Activated CD4-positive, alpha-beta T cell treated with anti-CD3 and anti-CD28 coated beads, Interleukin-2, amount 10 ng/mL, durations not matched to agents 7 days and 5 days (primary cell): ENCODE measurements around the gene FAM151A. TPM values are rescaled to one million over a fixed set of nuclear protein-coding genes. Genes with fewer than 3 reads are reported as not detected.

Source experiments
- CTCF ChIA-PET: fragments of 350-600 bp; sonication (Branson Sonifier 250); formaldehyde crosslinking; loops from one replicate; lab custom pipeline; 2021; ENCODE audit warnings: antibody characterized with exemption; lab: Charles Lee
- POLR2A ChIA-PET: fragments of 350-600 bp; sonication (Branson Sonifier 250); formaldehyde crosslinking; loops from one replicate; lab custom pipeline; 2021; ENCODE audit warnings: antibody characterized with exemption; lab: Charles Lee
- DNase-seq: peaks from one replicate; pipeline ENCODE4 v3.0.0-alpha.2; 2020
- H3K27ac Mint-ChIP-seq: one replicate; pipeline ENCODE4 v1.8.0; 2021; ENCODE audit warnings: mild to moderate bottlenecking, moderate library complexity, mixed read lengths
- H3K27me3 Mint-ChIP-seq: one replicate; pipeline ENCODE4 v1.8.0; 2021; ENCODE audit warnings: mixed read lengths
- H3K36me3 Mint-ChIP-seq: one replicate; pipeline ENCODE4 v1.8.0; 2021; ENCODE audit warnings: low read depth, mixed read lengths
- H3K4me1 Mint-ChIP-seq: one replicate; pipeline ENCODE4 v1.8.0; 2021; ENCODE audit warnings: mixed read lengths
- H3K4me3 Mint-ChIP-seq: one replicate; pipeline ENCODE4 v1.8.0; 2021; ENCODE audit warnings: mild to moderate bottlenecking, moderate library complexity, mixed read lengths
- H3K9me3 Mint-ChIP-seq: one replicate; pipeline ENCODE4 v1.8.0; 2021; ENCODE audit warnings: mixed read lengths
- total RNA-seq, 2 experiments: library from RNA; stranded (reverse); gene quantifications; one replicate each; pipeline ENCODE4 v1.2.3, GENCODE V29; 2021

Gene FAM151A
- total RNA-seq, 2 experiments from 2014 or later = not detected

DNA sequence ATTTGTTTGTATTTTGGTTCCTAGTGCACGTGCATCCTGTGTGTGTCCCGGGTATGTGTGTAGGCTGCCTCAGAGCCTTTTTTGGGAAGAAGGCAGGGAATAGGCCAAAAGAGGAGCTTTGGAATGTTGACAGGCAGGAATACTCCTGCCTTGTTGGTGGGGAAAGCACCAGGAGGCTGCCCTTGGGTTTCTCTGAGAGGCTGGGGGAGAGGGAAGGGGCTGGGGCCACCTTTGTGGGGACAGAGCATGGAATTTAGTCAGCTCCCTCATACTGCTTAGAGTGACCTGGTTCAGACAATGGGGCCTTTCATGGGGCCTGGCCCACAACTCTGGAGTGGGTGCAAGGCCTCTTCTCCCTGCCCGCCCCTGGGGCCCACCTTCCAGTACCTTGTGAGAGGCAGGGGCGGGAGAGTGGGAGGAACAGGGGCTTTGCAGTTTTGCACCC is 44.0 kb downstream of the FAM151A start:
- ChIA-PET POLR2A (no interaction called here), CTCF (no interaction called here)
- Mint-ChIP-seq H3K9me3 (no peaks in the 10 kb centered on the region), H3K4me3 (no peak overlapping the region), H3K27ac (no peak overlapping the region), H3K36me3 (no peaks in the 10 kb centered on the region), H3K4me1 (no peaks in the 10 kb centered on the region), H3K27me3 (no peaks in the 10 kb centered on the region)
- DNase-seq = no peak

DNA sequence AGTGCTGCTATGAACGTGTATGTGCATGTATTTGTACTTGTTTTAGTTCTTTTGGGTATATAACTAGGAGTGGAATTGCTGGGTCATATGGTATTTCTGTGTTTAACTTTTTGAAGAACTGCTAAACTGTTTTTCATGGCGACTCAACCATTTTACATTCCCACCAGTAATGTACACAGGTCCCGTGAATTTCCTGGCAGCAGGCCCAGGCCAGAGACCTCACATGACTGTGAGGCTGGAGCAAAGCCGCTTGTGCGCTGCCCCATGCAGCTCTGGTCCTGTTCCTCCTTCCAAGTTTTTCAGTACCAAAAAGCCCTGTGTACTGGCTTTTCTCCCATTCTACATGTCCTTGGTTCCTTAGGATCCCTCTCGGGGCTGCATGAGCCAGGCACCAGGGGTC is 45.7 kb downstream of the FAM151A start:
- H3K4me3 Mint-ChIP-seq = no peak overlapping the region
- H3K27me3 Mint-ChIP-seq = no peaks in the 10 kb centered on the region
- ChIA-PET POLR2A (no interaction called here), CTCF (interaction anchor here (0.6 to 0.9 kb wide), 2 partner anchors 17 to 398 kb away, joined by 3 read pairs; no protein-coding TSS in a partner anchor)
- no peak overlapping the region for H3K27ac Mint-ChIP-seq
- no peaks in the 10 kb centered on the region for H3K4me1 Mint-ChIP-seq
- no peak for DNase-seq
- H3K9me3 Mint-ChIP-seq = no peaks in the 10 kb centered on the region
- no peaks in the 10 kb centered on the region for H3K36me3 Mint-ChIP-seq

DNA sequence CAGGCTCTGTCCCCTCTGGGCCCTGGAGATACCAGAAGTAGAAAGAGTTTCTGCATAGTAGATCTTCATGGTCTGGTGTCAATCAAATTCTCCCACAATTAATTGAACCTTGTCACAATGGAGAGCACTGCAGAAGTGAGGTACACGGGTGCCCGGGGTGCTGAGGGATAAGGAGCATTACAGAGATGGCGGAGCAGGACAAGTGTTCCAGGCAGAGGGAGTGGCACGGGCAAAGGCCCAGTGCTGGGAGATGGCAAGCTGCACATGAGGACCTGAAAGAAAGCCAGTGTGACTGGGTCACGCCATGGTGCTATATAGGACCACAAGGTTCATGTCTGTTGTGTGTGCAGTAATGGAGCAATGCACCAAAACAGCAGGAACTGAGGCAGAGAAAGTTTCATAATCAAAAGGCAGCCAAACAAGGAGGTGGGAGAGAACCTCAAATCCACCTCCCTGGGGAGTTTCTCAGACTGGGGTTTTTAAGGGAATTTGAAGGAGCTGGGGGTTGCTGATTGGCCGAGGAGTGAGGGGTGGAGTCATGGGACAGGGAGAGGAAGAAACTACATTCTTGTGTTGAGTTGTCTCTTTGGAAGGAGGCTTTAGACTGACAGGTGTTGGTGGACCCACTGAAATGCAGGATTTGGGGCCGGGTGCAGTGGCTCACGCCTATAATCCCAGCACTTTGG is 47.6 kb downstream of the FAM151A start:
- H3K4me1 Mint-ChIP-seq = peaks cover 7% of the 10 kb centered on the region
- no peaks in the 10 kb centered on the region for H3K27me3 Mint-ChIP-seq
- H3K27ac Mint-ChIP-seq = no peak overlapping the region
- no peaks in the 10 kb centered on the region for H3K9me3 Mint-ChIP-seq
- no peak overlapping the region for H3K4me3 Mint-ChIP-seq
- DNase-seq = no peak
- POLR2A ChIA-PET = interaction anchor here (0.7 kb wide), 1 partner anchor 497 kb away, joined by 5 read pairs; no protein-coding TSS in a partner anchor
- CTCF ChIA-PET = no interaction called here
- no peaks in the 10 kb centered on the region for H3K36me3 Mint-ChIP-seq

DNA sequence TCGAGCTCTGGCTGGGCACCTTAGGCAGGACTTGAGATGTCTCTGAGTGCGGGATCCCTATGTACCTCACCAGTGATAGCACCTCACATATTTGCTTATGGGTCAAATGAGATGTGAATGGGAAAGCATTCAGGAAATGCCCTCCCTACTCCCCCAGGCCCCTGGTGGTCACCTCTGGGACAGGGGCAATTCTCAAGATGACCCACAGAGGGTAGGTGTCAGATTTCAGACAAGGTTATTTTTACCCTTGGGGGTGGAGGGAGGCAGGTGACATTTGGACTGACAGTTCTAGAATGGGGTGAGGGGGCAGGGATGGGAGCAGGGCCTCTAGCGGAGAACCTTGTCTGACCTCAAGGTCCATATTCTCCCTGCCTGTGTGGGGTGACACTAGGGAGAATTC is 48.2 kb downstream of the FAM151A start:
- Mint-ChIP-seq H3K4me3 (no peak overlapping the region), H3K9me3 (no peaks in the 10 kb centered on the region), H3K27me3 (no peaks in the 10 kb centered on the region), H3K4me1 (peaks cover 7% of the 10 kb centered on the region), H3K27ac (no peak overlapping the region), H3K36me3 (no peaks in the 10 kb centered on the region)
- POLR2A ChIA-PET = no interaction called here
- DNase-seq = no peak
- CTCF ChIA-PET = no interaction called here

DNA sequence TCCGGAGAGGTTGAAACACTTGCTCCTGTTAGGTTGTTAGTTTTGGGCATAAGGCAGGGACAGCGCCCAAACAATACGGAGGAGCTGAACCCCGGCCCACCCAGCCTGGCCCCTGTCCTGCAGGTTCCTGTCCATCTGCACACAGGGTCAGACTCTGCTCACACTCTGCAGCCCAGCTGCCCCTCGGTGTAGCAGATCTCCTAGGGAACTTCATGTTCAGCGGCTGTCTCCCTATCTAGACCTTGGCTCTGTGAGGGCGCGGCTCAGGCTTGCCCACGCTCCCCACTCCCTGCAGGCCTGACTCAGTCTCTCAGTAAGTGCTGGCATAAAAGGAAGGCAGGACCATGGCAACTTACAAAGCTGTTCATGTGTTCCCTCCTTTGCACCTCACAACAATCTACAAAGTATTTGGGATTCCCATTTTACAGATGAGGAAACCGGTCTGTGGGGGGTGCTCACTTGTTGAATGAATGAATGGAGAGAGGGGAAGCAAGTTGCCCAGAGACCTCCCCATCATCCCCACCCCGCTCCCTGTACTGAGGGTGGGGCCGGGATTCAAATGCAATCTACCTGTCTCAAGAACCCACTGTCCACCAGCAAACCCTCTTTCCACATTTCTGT is 49.1 kb downstream of the FAM151A start:
- ChIA-PET POLR2A (no interaction called here), CTCF (interaction anchor here (0.8 kb wide), 1 partner anchor 9 kb away, joined by 3 read pairs; no protein-coding TSS in a partner anchor)
- H3K27ac Mint-ChIP-seq = no peak overlapping the region
- H3K36me3 Mint-ChIP-seq = no peaks in the 10 kb centered on the region
- H3K27me3 Mint-ChIP-seq = no peaks in the 10 kb centered on the region
- DNase-seq = no peak
- H3K4me1 Mint-ChIP-seq = peaks cover 7% of the 10 kb centered on the region
- H3K4me3 Mint-ChIP-seq = no peak overlapping the region
- no peaks in the 10 kb centered on the region for H3K9me3 Mint-ChIP-seq

DNA sequence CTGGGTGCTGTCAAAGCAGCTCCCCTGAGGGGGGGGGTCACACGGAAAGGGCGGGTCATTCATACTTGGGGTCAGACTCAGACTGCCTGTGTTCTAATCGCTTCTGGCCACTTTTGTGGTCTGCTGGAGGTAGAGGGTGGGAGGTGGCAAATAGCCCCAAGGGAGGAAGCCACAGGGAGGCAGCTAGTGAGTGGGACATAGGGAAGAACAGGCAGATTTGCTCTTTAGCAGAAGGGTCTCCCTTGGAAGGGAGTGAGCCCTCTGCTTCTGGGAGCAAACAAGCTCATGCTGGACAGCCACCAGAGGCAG is 50.8 kb downstream of the FAM151A start:
- ChIA-PET POLR2A (no interaction called here), CTCF (interaction anchor here (0.8 to 1.5 kb wide), 2 partner anchors 11 to 14 kb away, joined by 3 to 5 read pairs; no protein-coding TSS in a partner anchor)
- H3K4me1 Mint-ChIP-seq = peaks cover 7% of the 10 kb centered on the region
- no peak overlapping the region for H3K4me3 Mint-ChIP-seq
- no peaks in the 10 kb centered on the region for H3K36me3 Mint-ChIP-seq
- no peaks in the 10 kb centered on the region for H3K9me3 Mint-ChIP-seq
- H3K27me3 Mint-ChIP-seq = no peaks in the 10 kb centered on the region
- H3K27ac Mint-ChIP-seq = no peak overlapping the region
- DNase-seq = no peak

DNA sequence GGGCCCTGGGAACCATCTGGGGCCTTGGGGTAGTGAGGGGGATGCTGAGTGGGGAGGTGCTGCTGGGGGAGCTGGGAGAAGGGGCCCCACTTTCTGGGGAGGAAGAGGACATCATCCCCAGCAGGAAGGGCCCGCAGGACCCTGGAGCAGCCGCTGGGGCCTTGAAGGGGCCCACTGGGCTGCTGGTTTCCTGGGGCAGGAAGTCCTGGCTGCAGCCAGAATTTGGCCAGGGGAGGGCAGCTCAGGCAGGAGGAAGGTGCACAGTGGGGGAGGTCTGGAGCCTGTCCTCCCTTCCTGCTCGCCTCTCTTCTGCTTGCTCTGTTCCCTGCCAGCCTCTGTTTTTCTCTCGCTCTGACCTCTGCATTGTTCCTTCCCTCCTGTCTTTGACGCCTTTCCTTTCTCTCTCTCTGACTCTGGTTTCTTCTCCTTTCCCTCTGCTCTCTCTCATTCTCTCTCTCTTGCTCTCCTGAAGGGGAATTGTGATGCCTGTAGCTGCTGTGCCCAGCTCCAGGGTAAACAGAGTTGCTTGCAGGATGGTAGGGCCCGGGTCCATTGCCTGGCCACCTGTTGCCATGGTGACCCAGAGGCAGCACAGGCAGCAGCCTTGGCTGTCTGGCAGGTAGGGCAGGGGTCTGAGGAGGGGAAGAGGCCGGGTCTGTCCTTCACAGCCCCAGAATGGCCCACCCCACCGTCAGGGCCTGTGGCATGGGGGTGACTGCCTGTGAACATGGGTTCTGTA is 51.4 kb downstream of the FAM151A start:
- Mint-ChIP-seq H3K4me1 (peaks cover 7% of the 10 kb centered on the region), H3K9me3 (no peaks in the 10 kb centered on the region), H3K27ac (no peak overlapping the region), H3K27me3 (no peaks in the 10 kb centered on the region), H3K36me3 (no peaks in the 10 kb centered on the region), H3K4me3 (no peak overlapping the region)
- POLR2A ChIA-PET = no interaction called here
- CTCF ChIA-PET = interaction anchor here (0.8 to 1.5 kb wide), 2 partner anchors 11 to 15 kb away, joined by 3 to 5 read pairs; no protein-coding TSS in a partner anchor
- DNase-seq = no peak

DNA sequence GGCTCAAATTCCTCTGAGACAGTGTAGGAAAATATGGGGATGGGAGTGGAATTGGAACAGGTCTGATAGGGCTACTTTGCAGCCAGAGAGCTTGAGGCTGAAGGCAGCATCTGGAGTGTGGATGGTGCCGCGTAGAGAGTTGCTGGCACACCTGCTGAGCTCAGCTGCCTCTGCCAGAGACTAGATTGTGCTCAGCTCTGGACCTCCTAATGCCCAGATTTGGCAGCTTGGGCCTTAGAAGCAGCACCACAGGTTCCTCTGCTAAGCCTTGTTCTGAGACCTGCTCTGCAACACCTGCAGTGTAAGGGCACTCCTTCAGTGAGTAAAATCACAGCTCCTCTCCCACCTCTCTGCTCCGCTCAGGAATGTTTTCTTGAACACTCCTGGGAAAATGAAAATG is 52.0 kb downstream of the FAM151A start:
- no peak overlapping the region for H3K4me3 Mint-ChIP-seq
- CTCF ChIA-PET = interaction anchor here (1.5 kb wide), 1 partner anchor 12 kb away, joined by 5 read pairs; no protein-coding TSS in a partner anchor

DNA sequence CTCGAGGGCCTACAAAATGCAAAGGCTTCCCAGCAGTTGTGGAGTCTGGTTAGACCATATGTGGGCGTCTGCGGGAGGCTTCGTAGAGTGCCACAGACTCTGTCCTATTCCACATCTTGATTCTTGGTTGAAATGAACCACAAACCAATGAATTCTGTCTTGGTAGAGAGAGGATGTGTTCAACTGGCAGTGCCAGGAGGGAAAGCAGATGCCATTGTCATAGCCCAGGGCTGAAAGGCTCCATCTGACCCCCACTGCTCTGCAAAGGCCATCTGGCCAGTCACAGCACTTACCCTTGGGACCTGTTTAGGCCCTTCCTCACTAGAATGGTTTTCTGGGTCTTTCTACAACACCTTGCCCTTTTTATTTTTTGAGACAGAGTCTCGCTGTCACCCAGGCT is 53.2 kb downstream of the FAM151A start:
- Mint-ChIP-seq H3K4me3 (no peak overlapping the region), H3K9me3 (no peaks in the 10 kb centered on the region), H3K27ac (no peak overlapping the region), H3K27me3 (no peaks in the 10 kb centered on the region), H3K36me3 (no peaks in the 10 kb centered on the region), H3K4me1 (peaks cover 7% of the 10 kb centered on the region)
- CTCF ChIA-PET = interaction anchor here (0.6 kb wide), 1 partner anchor 538 kb away, joined by 3 read pairs; no protein-coding TSS in a partner anchor
- POLR2A ChIA-PET = no interaction called here
- no peak for DNase-seq

More for the DNA sequence above, 52.0 kb downstream of the FAM151A start:
- H3K27ac Mint-ChIP-seq = no peak overlapping the region
- DNase-seq = no peak
- H3K9me3 Mint-ChIP-seq = no peaks in the 10 kb centered on the region
- POLR2A ChIA-PET = no interaction called here
- no peaks in the 10 kb centered on the region for H3K27me3 Mint-ChIP-seq
- peaks cover 7% of the 10 kb centered on the region for H3K4me1 Mint-ChIP-seq
- no peaks in the 10 kb centered on the region for H3K36me3 Mint-ChIP-seq

DNA sequence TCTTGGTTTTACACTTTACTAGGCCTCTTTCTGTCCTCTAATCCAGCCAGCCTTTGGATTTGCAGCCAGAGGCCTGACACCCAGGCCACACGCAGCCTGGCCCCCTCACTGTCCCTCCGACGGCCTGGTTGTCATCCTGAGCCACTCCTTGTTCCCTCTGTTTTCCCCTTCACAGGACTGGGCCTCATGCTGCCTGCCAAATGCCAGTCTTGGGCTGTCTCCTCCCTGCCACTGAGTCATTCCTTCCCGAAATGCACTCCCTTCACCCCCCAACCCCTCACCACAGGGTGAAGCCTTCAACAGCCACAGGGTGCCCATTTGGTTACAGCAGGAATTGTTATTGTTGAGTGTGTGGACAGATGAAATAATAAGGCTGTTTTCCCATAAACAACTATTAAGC is 54.0 kb downstream of the FAM151A start:
- POLR2A ChIA-PET = no interaction called here
- no peak for DNase-seq
- no peak overlapping the region for H3K27ac Mint-ChIP-seq
- no peak overlapping the region for H3K4me3 Mint-ChIP-seq
- H3K4me1 Mint-ChIP-seq = peaks cover 10% of the 10 kb centered on the region
- CTCF ChIA-PET = interaction anchor here (0.7 kb wide), 1 partner anchor 870 kb away, joined by 3 read pairs; no protein-coding TSS in a partner anchor
- H3K36me3 Mint-ChIP-seq = no peaks in the 10 kb centered on the region
- H3K9me3 Mint-ChIP-seq = no peaks in the 10 kb centered on the region
- no peaks in the 10 kb centered on the region for H3K27me3 Mint-ChIP-seq

DNA sequence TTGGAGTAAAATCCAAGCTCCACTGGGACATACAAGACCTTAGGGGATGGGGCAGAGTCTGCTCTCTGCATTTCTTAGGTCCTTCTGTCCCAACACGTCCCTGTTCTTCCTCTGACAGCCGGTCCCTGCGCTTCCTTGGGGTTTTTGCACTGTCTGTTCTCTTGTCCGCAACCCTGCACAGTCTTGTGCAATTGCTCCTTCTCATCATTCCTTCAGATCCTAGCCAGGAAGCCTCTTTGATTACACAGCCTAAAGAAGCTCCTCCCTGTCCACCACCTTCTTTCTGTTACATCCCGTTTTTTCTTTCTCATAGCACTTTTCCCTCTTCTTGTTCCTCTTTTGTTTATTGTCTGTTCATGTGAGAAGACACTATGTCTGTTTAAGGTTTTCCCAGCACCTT is 55.4 kb downstream of the FAM151A start:
- H3K4me1 Mint-ChIP-seq = peaks cover 12% of the 10 kb centered on the region
- no peaks in the 10 kb centered on the region for H3K27me3 Mint-ChIP-seq
- no peaks in the 10 kb centered on the region for H3K36me3 Mint-ChIP-seq
- H3K4me3 Mint-ChIP-seq = no peak overlapping the region
- H3K27ac Mint-ChIP-seq = no peak overlapping the region
- no peak for DNase-seq
- POLR2A ChIA-PET = no interaction called here
- CTCF ChIA-PET = no interaction called here
- no peaks in the 10 kb centered on the region for H3K9me3 Mint-ChIP-seq

DNA sequence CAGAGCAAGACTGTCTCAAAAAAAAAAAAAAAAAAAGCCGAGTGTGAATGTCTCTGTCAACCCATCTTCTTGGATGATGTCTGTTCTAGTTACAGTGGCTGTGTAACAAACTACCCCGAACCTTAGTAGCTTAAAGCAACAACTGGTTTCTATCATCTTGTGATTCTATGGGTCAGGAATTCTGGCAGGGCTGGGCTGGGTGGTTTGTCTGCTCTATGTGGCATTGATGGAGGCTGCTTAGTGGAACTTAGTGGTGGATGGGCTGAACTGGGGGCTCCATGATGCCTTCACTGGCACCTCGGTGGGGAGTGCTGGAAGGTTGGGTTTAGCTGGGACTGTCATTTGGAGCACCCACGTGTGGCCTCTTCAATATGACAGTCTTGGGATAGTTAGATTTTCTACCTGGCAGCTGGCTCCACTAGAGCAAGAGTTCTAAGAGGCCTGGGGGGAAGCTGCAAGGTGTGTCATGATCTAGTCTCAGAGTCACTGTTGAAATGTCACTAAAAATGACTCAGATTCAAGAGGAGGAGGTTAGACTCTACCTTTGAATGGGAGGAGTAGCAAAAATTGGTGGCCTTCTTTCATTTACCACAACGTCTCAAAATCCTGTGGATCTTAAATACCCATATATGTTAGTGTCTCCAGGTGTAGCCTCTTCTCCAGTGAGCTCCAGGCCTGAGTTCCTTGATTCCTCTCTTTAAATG is 56.7 kb downstream of the FAM151A start:
- no peak for DNase-seq
- H3K4me1 Mint-ChIP-seq = peaks cover 10% of the 10 kb centered on the region
- no peaks in the 10 kb centered on the region for H3K9me3 Mint-ChIP-seq
- no peak overlapping the region for H3K27ac Mint-ChIP-seq
- no peak overlapping the region for H3K4me3 Mint-ChIP-seq
- H3K27me3 Mint-ChIP-seq = no peaks in the 10 kb centered on the region
- no peaks in the 10 kb centered on the region for H3K36me3 Mint-ChIP-seq
- ChIA-PET POLR2A (no interaction called here), CTCF (interaction anchor here (0.6 kb wide), 1 partner anchor 358 kb away, joined by 4 read pairs; no protein-coding TSS in a partner anchor)
